Mesodermal cell (in vitro differentiated cells): Measurements from ENCODE around the gene SKIC2.
"Not testable (repeated sequence)": the region's sequence is repeated elsewhere in the genome, so short reads cannot be mapped to it uniquely, and the experiment has no call there.

Experiments
- H3K27ac ChIP-seq: 2 replicates; pipeline ENCODE4 v1.7.0; 2013; ENCODE audit warnings: mild to moderate bottlenecking, low read depth, low read length, moderate library complexity; ENCODE audit not compliant: severe bottlenecking
- H3K36me3 ChIP-seq: 2 replicates; pipeline ENCODE4 v1.7.1; 2013; ENCODE audit warnings: mild to moderate bottlenecking, low read length, moderate library complexity; ENCODE audit not compliant: control insufficient read depth, insufficient read depth
- H3K4me1 ChIP-seq: one replicate; pipeline ENCODE4 v1.7.1; 2013; ENCODE audit warnings: mild to moderate bottlenecking, low read length; ENCODE audit not compliant: insufficient read depth, control insufficient read depth, poor library complexity, severe bottlenecking
- H3K4me3 ChIP-seq: 2 replicates; pipeline ENCODE4 v1.7.0; 2013; ENCODE audit warnings: low read length, control low read depth, mild to moderate bottlenecking; ENCODE audit not compliant: insufficient read depth, poor library complexity, severe bottlenecking; ENCODE audit errors: extremely low read depth
- H3K9me3 ChIP-seq: 2 replicates; pipeline ENCODE4 v1.7.1; 2013; ENCODE audit warnings: mild to moderate bottlenecking, low read length, moderate library complexity; ENCODE audit not compliant: control insufficient read depth
- WGBS, 2 experiments: methylation state at CpG; one replicate each; pipeline ENCODE4 v1.1.5; 2013; ENCODE audit warnings: missing lambda C conversion rate in 2 of 2; ENCODE audit not compliant: insufficient coverage in 2 of 2; 5-methylcytosine and 5-hydroxymethylcytosine counted together

SKIC2 gene

DNA sequence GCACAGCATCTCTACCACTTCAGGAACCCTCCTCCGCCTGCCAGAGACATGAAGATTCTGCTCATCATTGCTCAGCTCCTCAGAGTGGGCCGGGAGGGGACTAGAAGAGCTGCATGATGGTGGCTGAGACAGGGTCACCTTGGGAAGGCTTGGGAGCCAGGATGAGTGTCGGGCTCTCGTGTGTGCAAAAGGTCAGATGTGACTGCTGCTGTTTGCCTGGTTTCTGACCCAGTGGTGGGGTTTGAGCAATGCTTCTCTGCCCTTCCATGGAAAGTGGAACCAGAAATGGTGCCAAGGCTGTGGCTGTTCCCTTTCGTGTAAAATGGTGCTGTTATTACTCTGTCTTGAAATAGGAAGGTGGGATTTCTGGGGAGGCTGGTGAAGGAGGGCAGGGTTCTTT is 22.0 kb downstream of the SKIC2 start:
- H3K4me1 ChIP-seq, H3K4me3 ChIP-seq, H3K9me3 ChIP-seq, H3K36me3 ChIP-seq, H3K27ac ChIP-seq: not testable (repeated sequence)
- WGBS, 2 experiments, result no CpG with 5 or more reads among the region's 5 CpGs

- H3K4me3 ChIP-seq, H3K36me3 ChIP-seq, H3K27ac ChIP-seq, H3K4me1 ChIP-seq, H3K9me3 ChIP-seq: not testable (repeated sequence)
- WGBS, 2 experiments, result no CpG with 5 or more reads among the region's 7 CpGs
These were observed 22.8 kb downstream of the SKIC2 start, which contains the start of gene C4A for GRCh38 chr6:31981744-31982143. Gene C4A, plus strand, starts transcription at chr6:31982057. Its CDS starts 51 bp downstream, at chr6:31982108.

DNA sequence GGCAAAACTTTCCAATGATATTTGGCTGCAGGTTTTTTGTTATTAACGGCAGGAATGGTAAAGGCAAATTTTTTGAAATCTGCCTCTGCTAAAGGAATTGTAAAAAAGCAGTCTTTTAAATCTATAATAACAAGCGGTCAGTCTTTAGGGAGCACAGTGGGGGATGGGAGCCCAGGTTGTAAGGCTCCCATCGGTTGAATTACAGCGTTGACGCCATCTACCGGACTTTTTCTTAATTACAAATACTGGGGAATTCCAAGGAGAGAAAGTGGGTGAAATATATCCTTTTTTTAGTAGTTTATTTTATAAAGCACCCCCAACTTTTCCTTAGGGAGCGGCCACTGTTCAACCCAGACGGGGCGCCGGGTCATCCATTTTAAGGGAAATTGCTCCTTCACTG is 30.4 kb downstream of the SKIC2 start:
- not testable (repeated sequence) for H3K9me3 ChIP-seq, H3K36me3 ChIP-seq, H3K27ac ChIP-seq, H3K4me1 ChIP-seq, H3K4me3 ChIP-seq
- no CpG with 5 or more reads among the region's 10 CpGs for WGBS, 2 experiments

DNA sequence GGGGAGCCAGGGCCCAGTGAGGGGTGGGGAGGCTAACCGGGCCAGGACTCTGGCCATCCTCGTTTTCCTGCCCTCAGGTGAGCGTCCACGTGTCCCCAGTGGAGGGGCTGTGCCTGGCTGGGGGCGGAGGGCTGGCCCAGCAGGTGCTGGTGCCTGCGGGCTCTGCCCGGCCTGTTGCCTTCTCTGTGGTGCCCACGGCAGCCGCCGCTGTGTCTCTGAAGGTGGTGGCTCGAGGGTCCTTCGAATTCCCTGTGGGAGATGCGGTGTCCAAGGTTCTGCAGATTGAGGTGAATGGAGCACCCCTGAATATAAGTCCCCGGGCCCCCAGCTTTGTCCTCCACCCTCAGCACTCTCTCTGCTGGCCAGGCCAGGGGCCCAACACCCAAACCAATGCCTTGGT is 35.4 kb downstream of the SKIC2 start:
- H3K9me3 ChIP-seq, H3K4me1 ChIP-seq, H3K27ac ChIP-seq, H3K36me3 ChIP-seq, H3K4me3 ChIP-seq: not testable (repeated sequence)
- no CpG with 5 or more reads among the region's 14 CpGs for WGBS, 2 experiments

DNA sequence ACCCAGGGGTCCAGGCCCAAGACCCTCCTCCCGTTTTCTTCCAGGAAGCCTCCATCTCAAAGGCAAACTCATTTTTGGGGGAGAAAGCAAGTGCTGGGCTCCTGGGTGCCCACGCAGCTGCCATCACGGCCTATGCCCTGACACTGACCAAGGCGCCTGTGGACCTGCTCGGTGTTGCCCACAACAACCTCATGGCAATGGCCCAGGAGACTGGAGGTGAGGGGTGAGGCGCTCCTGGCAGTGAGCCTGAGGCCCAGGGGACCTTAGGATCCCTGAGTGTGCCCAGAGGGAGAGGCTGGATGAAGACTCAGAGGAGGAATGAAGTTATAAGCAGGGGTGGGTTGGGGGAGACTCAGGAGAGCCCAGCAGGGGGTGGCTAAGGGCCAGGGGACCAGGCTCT is 37.4 kb downstream of the SKIC2 start:
- WGBS, 2 experiments, result 100% methylated on average over 1 to 4 of the region's 6 CpGs
- not testable (repeated sequence) for H3K9me3 ChIP-seq, H3K27ac ChIP-seq, H3K4me1 ChIP-seq, H3K4me3 ChIP-seq, H3K36me3 ChIP-seq

- WGBS, 2 experiments, result no CpG with 5 or more reads among the region's 15 CpGs
- not testable (repeated sequence) for H3K4me3 ChIP-seq
These were observed 43.7 kb downstream of the SKIC2 start for GRCh38 chr6:32002546-32003268.

DNA sequence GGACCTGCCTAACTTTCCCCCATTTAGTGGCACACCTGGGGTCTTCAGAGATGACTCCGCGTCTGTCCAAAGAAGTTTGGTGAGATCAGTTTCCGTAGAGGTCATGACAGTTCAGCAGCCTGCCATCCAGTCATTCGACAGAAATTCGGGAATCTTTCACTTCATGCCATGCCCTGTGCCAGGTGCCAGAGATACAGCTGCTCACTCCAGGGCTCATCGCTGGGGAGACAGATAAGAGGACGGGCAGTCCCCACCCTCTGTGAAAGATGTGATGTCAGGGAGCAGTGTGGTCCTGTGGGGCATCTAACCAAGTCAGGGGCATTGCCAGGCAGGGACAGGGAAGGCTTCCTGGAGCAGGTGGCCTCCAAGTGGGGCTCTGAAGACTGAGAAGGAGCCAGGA is 44.3 kb downstream of the SKIC2 start:
- H3K27ac ChIP-seq, H3K4me3 ChIP-seq, H3K36me3 ChIP-seq, H3K4me1 ChIP-seq, H3K9me3 ChIP-seq: not testable (repeated sequence)
- WGBS, 2 experiments, result no CpG with 5 or more reads among the region's 7 CpGs

More at GRCh38 chr6:32002546-32003268, 43.7 kb downstream of the SKIC2 start:
- not testable (repeated sequence) for H3K4me1 ChIP-seq, H3K36me3 ChIP-seq, H3K9me3 ChIP-seq, H3K27ac ChIP-seq

DNA sequence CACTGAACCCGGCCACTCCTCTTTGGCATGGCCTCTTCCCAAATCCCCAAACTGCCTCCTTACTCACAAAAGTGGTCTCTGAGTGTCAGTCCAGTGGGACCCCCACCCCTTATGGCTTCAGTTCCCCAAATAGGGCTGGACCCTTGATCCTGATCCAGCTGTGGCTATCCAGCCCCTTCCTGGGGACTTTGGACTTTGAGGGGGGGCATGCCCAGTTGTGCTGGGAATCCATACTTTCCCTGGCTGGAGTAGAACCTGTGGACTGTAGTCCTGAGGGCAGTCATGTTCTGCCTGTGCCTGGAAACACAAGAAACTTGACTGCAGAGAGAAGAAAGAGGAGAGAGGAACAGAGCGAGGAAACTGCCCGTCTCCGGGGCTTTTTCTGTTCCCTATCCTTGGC is 45.4 kb downstream of the SKIC2 start:
- not testable (repeated sequence) for H3K27ac ChIP-seq

DNA sequence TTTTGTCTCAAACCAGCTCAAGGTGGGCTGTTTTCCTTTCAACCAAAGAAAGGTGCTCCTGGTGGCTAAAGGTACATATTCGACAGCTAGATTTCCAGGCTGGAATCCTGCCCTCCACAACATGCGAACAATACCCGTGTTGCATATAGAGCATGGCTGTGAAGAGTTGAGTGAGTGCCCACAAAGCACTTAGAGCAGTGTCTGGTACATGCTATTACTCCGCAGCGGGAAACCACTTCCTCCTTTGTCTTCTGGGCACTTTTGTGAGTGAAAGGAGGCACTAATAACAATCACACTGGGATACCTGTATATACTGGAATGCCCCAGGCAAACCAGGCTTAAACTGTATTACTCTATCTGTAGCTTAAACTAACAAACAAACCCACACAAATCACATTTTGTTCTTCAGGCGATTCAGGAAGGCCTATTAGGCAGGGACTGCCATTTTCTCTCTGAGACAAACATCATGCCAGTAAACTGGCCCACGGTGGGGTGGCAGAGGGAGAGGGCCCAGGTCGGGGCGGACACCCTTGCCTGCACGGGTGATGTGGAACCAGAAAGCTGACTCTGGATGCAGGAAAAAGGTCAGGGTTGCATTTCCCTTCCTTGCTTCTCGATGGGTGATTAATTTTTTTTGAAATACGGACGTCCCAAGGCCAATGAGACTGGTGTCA is 46.0 kb downstream of the SKIC2 start:
- not testable (repeated sequence) for H3K9me3 ChIP-seq, H3K27ac ChIP-seq, H3K4me3 ChIP-seq, H3K36me3 ChIP-seq, H3K4me1 ChIP-seq
- WGBS, 2 experiments, result 90 to 100% methylated on average over 2 to 7 of the region's 13 CpGs

More for the DNA sequence above, 45.4 kb downstream of the SKIC2 start:
- not testable (repeated sequence) for H3K36me3 ChIP-seq, H3K4me1 ChIP-seq, H3K9me3 ChIP-seq, H3K4me3 ChIP-seq
- 92% methylated on average over 2 of the region's 4 CpGs; no CpG with 5 or more reads in 1 of the 2 experiments for WGBS, 2 experiments

- 86% methylated on average over 1 of the region's 9 CpGs; no CpG with 5 or more reads in 1 of the 2 experiments for WGBS, 2 experiments
- H3K36me3 ChIP-seq, result not testable (repeated sequence)
These were observed 46.5 kb downstream of the SKIC2 start for GRCh38 chr6:32005538-32005880.

DNA sequence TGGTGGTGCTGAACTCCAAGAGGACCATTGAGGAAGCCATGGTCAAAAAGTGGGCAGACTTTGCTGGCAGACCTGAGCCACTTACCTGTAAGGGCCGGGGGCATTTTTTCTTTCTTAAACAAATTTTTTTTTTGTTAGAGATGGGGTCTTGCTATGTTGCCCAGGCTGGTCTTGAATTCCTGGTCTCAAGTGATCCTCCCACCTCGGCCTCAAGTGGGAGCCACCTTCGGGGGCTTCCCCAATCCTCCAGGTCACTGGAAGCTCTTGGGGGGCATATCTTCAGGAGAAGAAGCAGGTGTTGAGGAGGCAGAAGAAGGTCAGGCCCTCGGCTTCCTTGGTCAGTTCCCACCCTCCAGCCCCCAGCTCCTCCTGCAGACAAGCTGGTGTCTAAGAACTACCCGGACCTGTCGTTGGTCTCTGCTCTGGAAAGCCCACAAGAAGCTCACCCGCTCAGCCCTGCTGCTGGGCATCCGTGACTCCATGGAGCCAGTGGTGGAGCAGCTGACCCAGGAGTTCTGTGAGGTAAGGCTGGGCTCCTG is 47.1 kb downstream of the SKIC2 start:
- WGBS, 2 experiments, result 93 to 100% methylated on average over 1 to 3 of the region's 8 CpGs
- not testable (repeated sequence) for H3K27ac ChIP-seq, H3K9me3 ChIP-seq, H3K36me3 ChIP-seq, H3K4me3 ChIP-seq, H3K4me1 ChIP-seq

More at GRCh38 chr6:32005538-32005880, 46.5 kb downstream of the SKIC2 start:
- not testable (repeated sequence) for H3K27ac ChIP-seq, H3K9me3 ChIP-seq, H3K4me1 ChIP-seq, H3K4me3 ChIP-seq
